BE2C (cell line): ENCODE data around the gene SERPINB4.
"Not testable (repeated sequence)": the region's sequence is repeated elsewhere in the genome, so short reads cannot be mapped to it uniquely, and the experiment has no call there.

Source experiments
- DNase-seq: peaks from one replicate; pipeline ENCODE4 v3.0.0-alpha.2; 2020
- H3K27me3 ChIP-seq: fragments of 250-450 bp; sonication (Bioruptor Pico); 2 replicates; pipeline ENCODE4 v1.5.1; 2020; ENCODE audit warnings: mild to moderate bottlenecking
- H3K36me3 ChIP-seq: fragments of 250-450 bp; sonication (Bioruptor Pico); 2 replicates; pipeline ENCODE4 v1.5.1; 2020; ENCODE audit warnings: mild to moderate bottlenecking
- H3K4me1 ChIP-seq: fragments of 250-450 bp; sonication (Bioruptor Pico); 2 replicates; pipeline ENCODE4 v1.5.1; 2020
- H3K4me3 ChIP-seq: 2 replicates; pipeline ENCODE4 v1.5.1; 2011; ENCODE audit warnings: low read depth, low read length
- H3K9me3 ChIP-seq: fragments of 250-450 bp; sonication (Bioruptor Pico); 2 replicates; pipeline ENCODE4 v1.5.1; 2020
- TF ChIP-seq, protein P1 (sequence below): IDR thresholded peaks from 2 replicates; pipeline ENCODE4 v1.5.1; 2012; ENCODE audit warnings: mild to moderate bottlenecking, low read depth, low read length

Gene SERPINB4

DNA sequence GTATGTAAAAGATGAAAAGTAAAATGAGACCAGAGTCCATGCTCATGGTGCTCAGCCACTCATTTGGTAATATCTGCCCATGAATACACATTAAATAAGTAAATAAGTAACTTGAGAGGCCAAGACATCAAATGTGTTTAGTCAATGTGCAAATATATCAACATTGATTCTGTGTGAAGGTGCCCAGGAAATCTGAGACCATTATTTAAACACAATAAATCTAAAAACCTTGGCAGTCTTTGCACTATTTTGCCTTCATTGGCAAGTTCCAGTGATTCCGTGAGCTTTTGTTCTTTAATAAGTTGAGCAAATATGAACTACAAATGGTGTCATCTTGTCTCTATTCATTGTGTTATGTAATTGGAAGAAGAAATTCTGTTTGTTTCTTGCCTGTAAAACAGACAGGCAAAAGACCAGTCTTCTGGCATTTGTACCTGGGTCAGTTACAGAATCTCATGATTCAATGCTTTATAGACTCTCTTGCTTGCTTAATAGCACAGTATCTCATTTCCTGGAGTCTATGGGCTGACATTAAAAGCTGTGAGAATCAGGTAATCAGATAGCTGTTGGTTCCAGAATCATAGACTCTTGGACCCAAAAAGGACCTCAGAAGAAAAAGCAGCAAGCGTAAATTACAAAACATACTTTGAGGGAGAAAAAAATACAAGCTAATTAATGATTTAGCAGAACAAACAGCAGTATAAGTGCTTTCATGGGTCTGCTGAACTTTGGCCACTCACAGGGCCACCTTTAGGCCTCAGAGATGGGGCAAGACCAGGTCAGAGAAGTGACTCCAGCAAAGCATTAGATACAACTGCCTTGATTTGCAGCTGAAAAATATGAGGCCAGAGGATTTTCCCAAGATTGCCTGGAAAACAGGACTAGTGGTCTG lies 37.6 kb upstream of the SERPINB4 start:
- TF ChIP-seq, protein P1, sequence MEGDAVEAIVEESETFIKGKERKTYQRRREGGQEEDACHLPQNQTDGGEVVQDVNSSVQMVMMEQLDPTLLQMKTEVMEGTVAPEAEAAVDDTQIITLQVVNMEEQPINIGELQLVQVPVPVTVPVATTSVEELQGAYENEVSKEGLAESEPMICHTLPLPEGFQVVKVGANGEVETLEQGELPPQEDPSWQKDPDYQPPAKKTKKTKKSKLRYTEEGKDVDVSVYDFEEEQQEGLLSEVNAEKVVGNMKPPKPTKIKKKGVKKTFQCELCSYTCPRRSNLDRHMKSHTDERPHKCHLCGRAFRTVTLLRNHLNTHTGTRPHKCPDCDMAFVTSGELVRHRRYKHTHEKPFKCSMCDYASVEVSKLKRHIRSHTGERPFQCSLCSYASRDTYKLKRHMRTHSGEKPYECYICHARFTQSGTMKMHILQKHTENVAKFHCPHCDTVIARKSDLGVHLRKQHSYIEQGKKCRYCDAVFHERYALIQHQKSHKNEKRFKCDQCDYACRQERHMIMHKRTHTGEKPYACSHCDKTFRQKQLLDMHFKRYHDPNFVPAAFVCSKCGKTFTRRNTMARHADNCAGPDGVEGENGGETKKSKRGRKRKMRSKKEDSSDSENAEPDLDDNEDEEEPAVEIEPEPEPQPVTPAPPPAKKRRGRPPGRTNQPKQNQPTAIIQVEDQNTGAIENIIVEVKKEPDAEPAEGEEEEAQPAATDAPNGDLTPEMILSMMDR: no peak
- no peak overlapping the region for H3K4me3 ChIP-seq
- DNase-seq: no peak
- H3K4me1 ChIP-seq: no peaks in the 10 kb centered on the region
- H3K9me3 ChIP-seq: no peaks in the 10 kb centered on the region
- no peaks in the 10 kb centered on the region for H3K27me3 ChIP-seq
- H3K36me3 ChIP-seq: no peaks in the 10 kb centered on the region

DNA sequence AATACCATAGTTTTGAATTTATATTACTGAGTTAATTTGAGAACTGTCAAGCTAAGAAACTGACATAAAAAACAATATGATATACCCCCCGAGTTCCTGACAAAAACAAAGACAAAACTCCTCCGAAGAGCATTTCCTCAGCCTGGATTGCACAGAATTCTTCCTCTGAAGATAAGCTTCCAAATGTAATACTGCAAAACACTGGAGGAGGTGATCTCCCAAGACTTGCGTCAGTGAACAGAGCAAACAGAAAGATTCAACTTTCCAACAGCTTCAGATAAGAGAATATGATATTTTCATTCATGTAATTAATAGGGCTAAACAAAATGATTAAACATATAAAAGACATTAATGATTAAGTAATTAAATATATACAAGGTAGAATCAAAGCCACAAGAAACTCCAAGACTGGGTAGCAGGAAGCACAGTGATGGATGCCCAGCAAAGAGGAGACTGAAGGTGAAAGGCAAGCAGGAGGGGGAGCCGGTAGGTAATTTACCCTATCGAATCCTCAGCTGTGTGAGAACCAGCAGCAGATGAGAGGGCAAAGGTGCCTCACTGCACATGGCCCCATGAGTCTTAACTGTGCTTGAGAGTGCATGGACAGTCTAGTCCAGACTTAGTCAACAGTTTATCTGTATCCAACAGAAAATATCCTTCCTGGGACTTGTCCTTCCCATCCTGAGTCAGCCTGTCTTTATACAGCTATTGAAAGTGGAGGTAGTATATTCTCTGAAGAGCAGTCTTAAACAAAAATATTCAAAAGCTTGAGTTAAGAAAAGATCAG lies 36.0 kb upstream of the SERPINB4 start:
- H3K4me1 ChIP-seq: no peaks in the 10 kb centered on the region
- H3K27me3 ChIP-seq: no peaks in the 10 kb centered on the region
- no peaks in the 10 kb centered on the region for H3K36me3 ChIP-seq
- H3K4me3 ChIP-seq: no peak overlapping the region
- DNase-seq: no peak
- H3K9me3 ChIP-seq: no peaks in the 10 kb centered on the region
- TF ChIP-seq, protein P1: no peak

DNA sequence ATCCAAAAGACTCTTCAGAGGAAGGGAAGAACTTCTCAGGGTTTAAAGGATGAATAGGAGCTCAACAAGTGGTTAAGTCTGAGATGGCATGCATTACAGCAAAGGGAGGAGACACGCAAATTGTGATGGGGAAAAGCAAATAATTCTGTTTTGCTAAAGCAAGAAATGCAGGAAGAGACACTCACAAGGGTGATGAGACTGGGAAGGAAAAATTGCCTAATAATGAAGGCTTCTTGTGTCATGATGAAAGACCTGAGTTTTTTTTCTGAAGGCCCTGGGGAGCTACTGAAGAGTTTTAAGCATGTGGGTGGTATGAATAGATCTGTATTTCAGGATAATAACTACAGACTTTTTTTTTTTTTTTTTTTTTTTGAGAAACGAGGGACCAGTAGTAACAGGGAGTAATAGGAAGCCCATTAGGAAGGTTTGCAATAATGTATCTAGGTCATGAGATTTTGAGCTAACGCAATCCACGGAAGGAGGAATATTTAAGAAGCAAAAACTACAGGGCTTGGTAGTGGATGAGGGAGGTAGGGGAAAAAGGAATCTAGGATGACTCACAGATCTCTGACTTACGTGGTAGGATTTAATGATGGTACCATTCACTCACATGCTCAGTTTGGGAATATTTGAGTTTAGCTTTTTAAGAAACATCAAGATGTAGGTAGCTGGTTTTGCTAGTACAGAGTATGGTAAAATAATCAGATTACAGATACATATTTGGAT lies 33.6 kb upstream of the SERPINB4 start:
- no peak for DNase-seq
- no peaks in the 10 kb centered on the region for H3K9me3 ChIP-seq
- H3K27me3 ChIP-seq: no peaks in the 10 kb centered on the region
- no peaks in the 10 kb centered on the region for H3K36me3 ChIP-seq
- TF ChIP-seq, protein P1: no peak
- H3K4me1 ChIP-seq: no peaks in the 10 kb centered on the region
- H3K4me3 ChIP-seq: no peak overlapping the region

DNA sequence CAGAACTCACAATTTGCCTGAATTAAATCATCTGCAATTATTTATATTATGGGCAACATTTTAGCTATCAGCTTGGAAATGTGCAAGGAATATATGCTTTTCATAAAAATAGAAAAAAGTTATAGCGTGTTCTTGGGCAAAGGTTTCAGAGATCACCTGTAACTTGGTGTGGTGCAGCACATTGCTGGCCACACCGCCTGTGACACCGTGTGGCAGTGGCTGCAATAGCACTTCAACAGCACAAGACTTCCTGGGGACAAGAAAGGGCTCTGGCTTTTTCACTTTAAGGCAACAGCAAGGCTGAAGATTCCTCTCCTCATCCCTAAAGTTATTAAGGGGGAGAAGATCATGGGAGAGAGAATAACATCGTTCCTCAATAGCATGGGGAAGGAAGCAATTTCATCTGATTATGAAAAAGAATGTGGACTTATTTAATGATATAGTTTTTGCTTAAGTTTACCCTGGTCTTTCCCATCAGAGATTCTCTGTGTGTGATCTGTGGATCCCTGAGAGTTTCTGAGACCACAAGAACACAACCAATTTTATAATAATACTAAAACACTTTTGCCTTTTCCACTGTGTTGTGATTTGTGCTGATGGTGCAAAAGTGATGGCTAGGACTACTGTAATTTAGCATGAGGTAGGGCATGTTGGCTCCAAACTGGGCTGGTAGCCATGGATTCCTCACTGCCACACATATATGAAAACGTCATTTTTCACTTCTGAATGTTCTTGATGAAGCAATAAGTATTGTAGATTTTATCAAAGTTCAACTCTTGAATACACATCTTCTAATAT lies 32.7 kb upstream of the SERPINB4 start:
- H3K4me3 ChIP-seq: no peak overlapping the region
- H3K4me1 ChIP-seq: no peaks in the 10 kb centered on the region
- no peaks in the 10 kb centered on the region for H3K36me3 ChIP-seq
- H3K9me3 ChIP-seq: no peaks in the 10 kb centered on the region
- TF ChIP-seq, protein P1: no peak
- DNase-seq: no peak
- H3K27me3 ChIP-seq: no peaks in the 10 kb centered on the region

DNA sequence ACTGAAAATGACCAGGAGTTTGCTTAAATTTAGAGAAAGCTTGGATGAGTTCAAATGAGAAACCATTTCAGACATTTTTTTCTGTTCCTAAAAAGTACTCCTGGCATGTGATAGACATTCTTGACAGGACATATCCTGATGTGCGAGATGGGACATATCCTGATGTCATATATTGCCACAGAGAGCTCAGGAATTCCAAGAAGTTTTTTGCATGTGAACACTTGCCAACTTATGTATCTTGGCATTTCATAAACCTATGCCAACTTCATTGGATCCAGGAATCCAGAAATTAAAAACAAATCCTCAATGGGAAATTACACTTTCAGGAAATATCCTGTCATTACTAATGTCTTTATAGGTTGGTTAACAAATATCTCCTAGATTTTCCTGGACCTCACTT lies 20.5 kb upstream of the SERPINB4 start:
- TF ChIP-seq, protein P1: no peak
- Histone ChIP-seq H3K4me1 (no peaks in the 10 kb centered on the region), H3K4me3 (no peak overlapping the region), H3K27me3 (no peaks in the 10 kb centered on the region), H3K36me3 (no peaks in the 10 kb centered on the region), H3K9me3 (no peaks in the 10 kb centered on the region)
- DNase-seq: no peak

DNA sequence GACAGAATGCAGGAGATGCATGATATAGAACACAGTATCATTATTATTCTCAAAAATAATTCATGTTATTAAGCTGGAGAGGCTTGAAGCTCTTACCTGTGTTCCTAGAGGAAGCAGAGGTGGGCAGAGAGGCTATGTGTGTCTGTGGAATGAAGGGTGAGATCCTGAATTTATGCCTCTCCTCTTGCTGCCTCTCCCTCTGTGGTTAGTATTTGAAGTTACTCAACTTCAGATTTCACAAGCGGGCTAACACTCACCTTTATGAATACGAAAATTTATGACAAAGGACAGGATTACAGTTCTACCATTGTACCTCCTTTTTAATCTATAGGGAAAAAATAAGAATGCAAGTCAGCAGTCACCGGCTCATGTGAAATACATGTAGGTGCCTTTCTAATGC lies 17.7 kb upstream of the SERPINB4 start, which contains the start of gene SERPINB3:
Gene SERPINB3, minus strand, starts transcription at position 144 of the 400 bp plus-strand sequence. CDS start 677 bp downstream, outside the sequence.
- H3K36me3 ChIP-seq, H3K4me1 ChIP-seq, H3K4me3 ChIP-seq, H3K27me3 ChIP-seq, H3K9me3 ChIP-seq, DNase-seq: not testable (repeated sequence)

DNA sequence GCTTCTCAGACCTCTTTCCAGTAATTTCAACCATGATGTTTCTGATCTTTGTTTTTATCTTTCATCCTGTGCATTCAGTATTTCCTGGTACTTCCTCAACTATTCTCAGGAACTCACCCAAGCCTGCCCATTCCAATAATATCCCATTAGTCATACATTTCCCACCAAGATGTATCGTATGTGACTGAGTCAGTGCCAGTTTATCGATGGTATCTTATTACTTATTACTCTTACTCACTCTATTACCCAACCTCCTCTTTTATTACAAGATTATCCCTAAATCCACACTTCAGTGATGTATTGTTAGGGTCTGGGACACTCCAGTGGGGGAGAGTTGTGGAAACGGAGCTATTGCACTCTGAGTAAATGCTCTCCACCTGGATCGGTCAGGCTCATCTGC lies 14.9 kb upstream of the SERPINB4 start:
- H3K36me3 ChIP-seq, H3K27me3 ChIP-seq, H3K4me3 ChIP-seq, H3K4me1 ChIP-seq, H3K9me3 ChIP-seq, DNase-seq: not testable (repeated sequence)

DNA sequence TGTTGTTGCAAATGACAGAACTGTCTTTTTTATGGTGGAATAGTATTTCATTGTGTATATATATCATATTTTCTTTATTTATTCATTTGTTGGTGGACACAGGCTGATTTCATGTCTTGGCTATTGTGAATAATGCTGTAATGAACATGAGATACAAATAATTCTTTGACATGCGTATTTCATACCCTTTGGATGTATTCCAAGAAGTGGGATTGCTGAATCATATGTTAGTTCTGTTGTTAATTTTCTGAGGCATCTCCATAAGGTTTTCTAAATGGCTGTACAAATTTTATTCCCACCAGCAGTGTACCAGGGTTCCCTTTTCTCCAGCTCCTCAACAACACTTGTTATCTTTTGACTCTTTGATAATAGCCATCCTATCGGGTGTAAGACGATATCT lies 6.2 kb upstream of the SERPINB4 start:
- not testable (repeated sequence) for DNase-seq, H3K4me1 ChIP-seq, H3K36me3 ChIP-seq, H3K9me3 ChIP-seq, H3K4me3 ChIP-seq, H3K27me3 ChIP-seq
